GM18858 (cell line): ENCODE measurements around the gene ERMAP.
"Not testable (repeated sequence)": the region's sequence is repeated elsewhere in the genome, so short reads cannot be mapped to it uniquely, and the experiment has no call there.

Experiments used
- ATAC-seq: cut with Tn5 transposase; IDR thresholded peaks from one replicate; pipeline ENCODE4 v1.9.1; 2021; ENCODE audit not compliant: unreplicated experiment

ERMAP gene

DNA sequence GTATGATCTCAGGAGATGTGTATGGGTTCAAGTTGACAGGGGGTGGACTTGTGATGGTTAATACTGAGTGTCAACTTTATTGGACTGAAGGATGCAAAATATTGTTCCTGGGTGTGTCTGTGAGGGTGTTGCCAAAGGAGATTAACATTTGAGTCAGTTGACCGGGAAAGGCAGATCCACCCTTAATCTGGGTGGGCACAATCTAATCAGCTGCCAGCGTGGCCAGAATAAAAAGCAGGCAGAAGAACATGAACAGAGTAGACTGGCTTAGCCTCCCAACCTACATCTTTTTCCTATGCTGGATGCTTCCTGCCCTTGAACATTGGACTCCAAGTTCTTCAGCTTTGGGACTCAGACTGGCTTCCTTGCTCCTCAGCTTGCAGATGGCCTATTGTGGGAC is 52.8 kb downstream of the ERMAP start:
- not testable (repeated sequence) for ATAC-seq

DNA sequence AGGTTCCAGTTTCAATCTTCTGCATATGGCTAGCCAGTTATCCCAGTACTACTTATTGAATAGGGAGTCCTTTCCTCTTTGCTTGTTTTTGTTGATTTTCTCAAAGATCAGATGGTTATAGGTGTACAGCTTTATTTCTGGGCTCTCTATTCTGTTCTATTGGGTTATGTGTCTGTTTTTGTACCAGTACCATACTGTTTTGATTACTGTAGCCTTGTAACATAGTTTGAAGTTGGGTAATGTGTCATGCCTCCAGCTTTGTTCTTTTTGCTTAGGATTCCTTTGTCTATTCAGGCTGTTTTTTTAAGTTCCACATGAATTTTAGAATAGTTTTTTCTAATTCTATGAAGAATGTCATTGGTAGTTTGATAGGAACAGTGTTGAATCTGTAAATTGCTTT is 56.2 kb downstream of the ERMAP start:
- ATAC-seq, result not testable (repeated sequence)

DNA sequence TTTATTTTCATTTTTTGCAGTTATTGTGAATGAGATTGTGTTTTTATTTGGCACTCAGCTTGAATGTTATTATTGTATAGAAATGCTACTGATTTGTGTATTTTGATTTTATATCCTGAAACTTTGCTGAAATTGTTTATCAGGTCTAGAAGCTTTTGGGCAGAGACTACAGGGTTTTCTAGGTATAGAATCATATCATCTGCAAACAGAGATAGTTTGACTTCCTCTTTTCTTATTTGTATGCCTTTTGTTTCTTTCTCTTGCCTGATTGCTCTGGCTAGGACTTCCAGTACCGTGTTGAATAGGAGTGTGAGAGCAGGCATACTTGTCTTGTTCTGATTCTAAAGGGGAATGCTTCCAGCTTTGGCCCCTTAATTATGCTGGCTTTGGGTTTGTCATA is 56.7 kb downstream of the ERMAP start:
- no peak for ATAC-seq

DNA sequence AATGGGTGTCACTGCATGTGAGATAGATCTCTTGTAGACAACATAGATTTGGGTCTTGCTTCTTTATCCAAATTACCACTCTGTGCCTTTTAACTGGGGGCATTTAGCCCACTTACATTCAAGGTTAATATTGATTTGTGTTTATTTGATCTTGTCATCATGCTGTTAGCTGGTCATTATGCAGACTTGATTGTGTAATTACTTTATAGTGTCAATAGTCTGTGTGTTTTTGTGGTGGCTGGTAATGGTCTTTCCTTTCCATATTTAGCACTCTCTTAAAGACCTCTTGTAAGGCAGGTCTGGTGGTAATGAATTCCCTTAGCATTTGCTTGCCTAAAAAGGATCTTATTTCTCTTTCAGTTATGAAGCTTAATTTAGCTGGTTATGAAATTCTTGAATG is 59.1 kb downstream of the ERMAP start:
- no peak for ATAC-seq

DNA sequence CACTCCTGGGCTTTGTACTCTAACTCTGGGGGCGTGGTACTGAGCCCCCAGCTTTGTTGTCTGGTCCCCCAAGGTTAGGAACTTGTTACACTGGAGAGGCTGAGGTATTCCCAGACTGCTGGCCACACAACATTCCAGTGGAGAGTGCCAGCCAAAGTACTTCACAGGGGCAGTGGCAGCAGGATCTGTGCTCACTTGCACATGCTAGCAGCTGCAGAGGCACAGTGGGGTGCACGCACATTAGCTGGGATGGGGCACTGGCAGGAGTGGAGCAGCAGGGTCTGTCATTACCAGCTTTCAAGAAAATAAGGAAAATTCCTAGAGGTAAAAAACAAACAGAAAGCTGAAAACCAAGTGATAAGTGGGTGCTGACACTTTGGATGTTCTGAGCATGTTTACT is 60.5 kb downstream of the ERMAP start:
- ATAC-seq, result no peak

- ATAC-seq, result no peak
Measured at GRCh38 chr1:42880384-42880783, 63.5 kb downstream of the ERMAP start.

GRCh38 chr1:42886046-42886739 is 69.3 kb downstream of the ERMAP start:
- no peak for ATAC-seq

- no peak for ATAC-seq
Measured at GRCh38 chr1:42886800-42887199, 69.9 kb downstream of the ERMAP start.

- no peak for ATAC-seq
Measured at GRCh38 chr1:42887366-42887765, 70.4 kb downstream of the ERMAP start.

DNA sequence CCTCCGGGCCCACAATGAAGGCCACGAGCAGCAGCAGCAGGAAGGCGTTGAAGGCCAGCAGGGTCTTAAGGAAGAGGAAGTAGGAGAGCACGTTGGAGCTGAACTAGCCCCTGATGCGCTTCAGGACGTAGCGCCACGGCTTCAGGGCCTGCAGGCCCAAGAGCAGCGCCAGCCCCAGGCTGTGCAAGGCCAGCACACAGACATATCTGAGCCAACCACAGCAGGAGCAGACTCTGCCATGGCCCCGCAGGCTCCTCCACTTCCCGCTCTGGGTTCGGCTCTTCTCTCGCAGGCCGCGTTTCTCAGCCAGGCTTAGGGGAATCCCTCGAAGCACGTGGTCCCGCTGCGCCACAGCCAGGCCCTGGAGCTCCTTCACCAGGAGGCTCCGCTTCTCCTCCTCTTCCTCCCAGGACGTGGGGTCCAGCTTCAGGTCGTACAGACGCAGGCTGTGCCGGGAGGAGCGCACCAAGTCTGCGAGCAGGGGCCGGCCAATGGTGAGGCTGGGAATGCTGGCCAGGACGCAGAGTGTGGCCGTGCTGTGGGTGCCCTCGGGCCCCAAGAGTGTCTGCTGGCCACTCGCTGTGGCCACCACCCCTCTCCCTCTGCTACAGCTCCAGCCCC is 71.2 kb downstream of the ERMAP start:
- ATAC-seq, result no peak

GRCh38 chr1:42889264-42889663 is 72.3 kb downstream of the ERMAP start:
- no peak for ATAC-seq

DNA sequence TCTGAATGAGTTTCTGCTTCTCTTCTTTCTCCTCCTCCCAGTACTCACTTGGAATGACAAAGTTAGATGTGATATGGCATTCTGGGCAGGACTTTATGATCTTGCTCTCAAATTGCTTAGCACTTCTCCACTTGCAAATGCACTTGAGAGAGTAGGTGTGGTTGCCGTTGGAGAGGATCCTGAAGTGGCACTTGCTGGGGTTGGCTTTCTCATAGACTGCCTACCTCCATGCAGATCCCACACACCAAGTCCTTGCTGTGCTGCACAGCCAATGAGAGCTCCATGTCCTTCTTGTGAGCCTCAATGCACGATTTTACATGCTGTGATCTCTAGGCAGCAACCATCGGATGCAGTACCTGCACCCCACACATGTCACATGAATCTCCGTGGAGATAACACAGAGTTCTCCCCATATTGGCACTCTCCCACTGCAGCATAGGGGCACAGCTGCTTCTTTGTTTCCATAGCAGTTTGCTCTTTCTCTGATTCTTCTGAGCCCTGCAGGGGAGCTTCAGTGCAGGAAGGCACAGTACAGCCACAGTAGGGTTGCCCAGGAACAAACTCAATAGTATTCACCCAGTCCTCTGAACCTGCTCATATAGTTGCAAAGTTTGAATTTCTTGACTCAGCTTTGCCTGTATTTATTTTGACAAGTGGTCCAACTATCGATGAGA is 74.7 kb downstream of the ERMAP start:
- no peak for ATAC-seq
